Cardiac fibroblast (primary cell): Measurements from ENCODE around the gene FKRP.

Experiments
- DNase-seq, 2 donors: peaks; one replicate each; pipeline versions ENCODE4 v3.0.0 to v3.0.0-alpha.2; 2010; ENCODE audit warnings: low read depth in 2 of 2
- H3K4me3 ChIP-seq, 2 donors: replicated peaks in 1 of 2; 1 replicate in 1 of 2; 2 replicates in 1 of 2; pipeline ENCODE4 v1.5.1; 2011; ENCODE audit warnings: low read depth in 2 of 2, low read length in 2 of 2, mild to moderate bottlenecking in 2 of 2, moderate library complexity in 1 of 2
- CTCF ChIP-seq: IDR thresholded peaks from one replicate; pipeline ENCODE4 v1.5.1; 2011; ENCODE audit warnings: low read depth, mild to moderate bottlenecking, low read length, inconsistent platforms

FKRP gene

GRCh38 chr19:46732172-46732938 is 13.5 kb upstream of the FKRP start:
- no peak for TF ChIP-seq CTCF
- no peak overlapping the region for H3K4me3 ChIP-seq
- no peak for DNase-seq

GRCh38 chr19:46732966-46733689 is 12.7 kb upstream of the FKRP start:
- no peak for TF ChIP-seq CTCF
- H3K4me3 ChIP-seq: no peak overlapping the region
- peak in 1 of 2 donors; percentile 54 for DNase-seq

GRCh38 chr19:46733690-46734292 is 12.1 kb upstream of the FKRP start:
- no peak for TF ChIP-seq CTCF

GRCh38 chr19:46736531-46737297 is 9.1 kb upstream of the FKRP start:
- no peak overlapping the region for H3K4me3 ChIP-seq
- DNase-seq: no peak
- TF ChIP-seq CTCF: no peak

More at GRCh38 chr19:46733690-46734292, 12.1 kb upstream of the FKRP start:
- no peak for DNase-seq
- no peak overlapping the region for H3K4me3 ChIP-seq

- no peak overlapping the region for H3K4me3 ChIP-seq
- no peak for TF ChIP-seq CTCF
- no peak for DNase-seq
Measured at GRCh38 chr19:46737298-46737654, 8.6 kb upstream of the FKRP start.

GRCh38 chr19:46737761-46738171 is 8.1 kb upstream of the FKRP start:
- DNase-seq: no peak
- H3K4me3 ChIP-seq: no peak overlapping the region
- TF ChIP-seq CTCF: no peak
